NCI-H1105 treated with DMSO at 0.1 percent for 48 hours (cell line): ENCODE results near the gene TMEM114.

ENCODE experiments used
- DNase-seq: peaks from one replicate; lab custom pipeline; 2025; lab: John Stamatoyannopoulos, UW

Gene TMEM114

GRCh38 chr16:8589900-8590688 lies at the start of gene TMEM114:
TSS of gene TMEM114 (minus strand) at chr16:8590511. CDS start at chr16:8589838, 673 bp downstream.
- DNase-seq = no peak

GRCh38 chr16:8639694-8640093 lies 49.4 kb upstream of the TMEM114 start:
- DNase-seq = no peak

DNA sequence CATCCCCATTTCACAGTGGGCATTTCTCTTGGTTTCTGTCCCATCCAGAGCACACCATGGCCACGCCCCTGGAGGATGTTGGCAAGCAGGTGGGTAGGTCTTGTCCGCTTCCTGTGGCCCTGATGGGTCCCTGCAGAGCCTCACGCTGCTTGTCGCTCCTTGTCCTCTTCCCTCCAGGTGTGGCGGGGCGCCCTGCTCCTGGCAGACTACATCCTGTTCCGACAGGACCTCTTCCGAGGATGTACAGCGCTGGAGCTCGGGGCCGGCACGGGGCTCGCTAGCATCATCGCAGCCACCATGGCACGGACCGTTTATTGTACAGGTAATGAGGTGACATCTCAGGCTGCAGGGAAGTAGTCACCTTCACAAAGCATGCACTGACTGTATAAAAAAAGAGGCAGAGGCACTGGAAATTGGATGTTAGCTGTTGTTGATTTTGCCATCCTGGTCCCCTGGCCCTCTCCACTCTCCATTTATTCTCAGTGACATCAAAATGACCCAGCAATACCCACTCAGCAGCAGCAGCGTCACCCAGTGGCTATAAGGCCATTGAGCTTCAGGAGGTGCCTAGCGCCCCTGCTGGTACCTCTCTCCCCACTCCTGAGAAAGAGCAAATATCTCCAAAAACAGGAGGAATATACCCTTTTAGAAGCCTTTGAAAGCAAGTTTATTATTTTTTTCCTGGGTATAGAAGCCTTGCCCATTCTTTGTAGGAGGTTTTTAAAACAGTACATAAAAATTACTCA lies 44.9 kb upstream of the TMEM114 start:
- no peak for DNase-seq

GRCh38 chr16:8632675-8633182 lies 42.4 kb upstream of the TMEM114 start:
- DNase-seq = no peak

DNA sequence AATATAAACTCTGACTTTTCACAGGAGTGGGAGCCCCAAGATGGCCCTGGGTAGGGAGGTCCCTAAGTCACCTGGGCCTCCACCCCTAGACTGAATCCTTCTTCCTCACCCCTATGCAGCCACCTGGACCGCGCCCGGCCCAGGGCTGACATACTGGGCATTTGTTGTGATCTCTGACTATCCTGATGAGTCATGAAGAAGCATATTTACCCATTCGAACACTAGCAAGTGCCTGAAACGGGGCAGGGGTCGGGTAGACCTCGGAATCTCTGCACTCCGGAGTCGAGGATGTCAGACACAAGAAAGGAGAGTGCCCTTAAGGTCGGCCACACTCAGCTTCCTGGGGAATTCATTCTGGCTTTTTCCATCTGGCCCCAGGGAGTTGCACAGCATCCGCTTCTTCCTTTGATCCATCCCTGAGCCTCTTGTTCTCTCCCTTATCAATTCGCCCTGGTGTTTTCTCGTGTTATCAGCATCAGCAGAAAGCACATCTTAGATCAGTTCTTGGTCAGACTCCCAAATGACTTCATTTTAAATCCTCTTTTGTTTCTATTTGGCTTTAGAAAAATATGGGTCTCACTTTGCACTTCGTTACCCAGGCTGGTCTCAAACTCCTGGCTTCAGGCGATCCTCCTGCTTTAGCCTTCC lies 41.6 kb upstream of the TMEM114 start:
- DNase-seq = no peak

DNA sequence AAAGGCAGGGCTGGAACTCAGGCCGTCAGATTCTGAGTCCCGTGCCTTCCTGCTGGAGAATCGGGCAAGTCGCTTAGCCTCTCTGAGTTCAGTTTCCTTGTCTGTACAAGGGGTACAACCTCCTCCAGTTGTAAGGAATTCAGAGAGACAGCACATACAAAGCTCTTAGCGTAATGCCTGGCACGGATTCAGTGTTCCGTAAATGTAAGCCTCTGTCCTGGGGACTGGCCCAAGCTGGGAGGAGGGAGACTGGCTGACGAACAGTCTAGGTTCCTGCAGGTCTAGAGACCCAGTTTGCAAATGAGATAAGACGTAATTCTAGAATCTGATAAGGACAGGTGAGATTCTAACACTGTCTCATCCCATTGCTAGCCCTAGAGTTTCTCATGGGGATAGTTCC lies 41.1 kb upstream of the TMEM114 start:
- DNase-seq = no peak

DNA sequence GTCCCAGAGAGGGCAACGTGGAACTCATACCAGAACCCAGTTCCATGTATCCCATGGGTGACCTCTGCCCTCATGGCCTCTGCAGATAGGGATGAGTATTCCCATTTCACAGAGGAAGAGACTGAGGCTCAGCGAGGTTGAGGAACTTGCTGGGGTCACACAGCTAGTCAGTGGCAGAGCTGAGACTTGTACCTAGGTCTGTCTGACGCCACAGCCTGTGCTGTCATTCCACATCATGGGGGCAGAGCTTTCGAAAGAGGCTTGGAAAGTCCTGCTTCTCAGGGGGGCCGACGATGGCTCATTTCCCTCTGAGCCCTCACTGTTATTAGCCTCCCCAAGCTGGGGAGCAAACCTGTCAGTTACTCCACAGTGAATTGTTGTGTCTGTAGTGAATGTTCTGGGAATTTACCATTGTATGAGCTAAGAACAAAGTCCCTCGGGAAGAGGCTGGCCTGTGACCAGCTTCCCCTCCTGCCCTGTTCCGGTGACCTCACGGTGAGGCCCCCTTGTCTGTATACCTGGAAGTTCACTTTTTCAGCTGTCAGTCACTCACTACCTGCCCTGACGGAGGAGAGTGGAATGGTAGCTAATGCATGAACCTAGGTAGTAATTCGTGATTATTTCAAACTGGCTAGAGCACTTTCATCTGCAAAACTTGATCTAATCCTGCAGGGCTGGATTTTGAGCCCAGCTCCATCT lies 40.1 kb upstream of the TMEM114 start:
- no peak for DNase-seq

GRCh38 chr16:8628981-8629725 lies 38.8 kb upstream of the TMEM114 start:
- DNase-seq = no peak

GRCh38 chr16:8627456-8627855 lies 37.1 kb upstream of the TMEM114 start:
- DNase-seq = no peak

- DNase-seq = no peak
These were observed 36.6 kb upstream of the TMEM114 start for GRCh38 chr16:8626946-8627345.

DNA sequence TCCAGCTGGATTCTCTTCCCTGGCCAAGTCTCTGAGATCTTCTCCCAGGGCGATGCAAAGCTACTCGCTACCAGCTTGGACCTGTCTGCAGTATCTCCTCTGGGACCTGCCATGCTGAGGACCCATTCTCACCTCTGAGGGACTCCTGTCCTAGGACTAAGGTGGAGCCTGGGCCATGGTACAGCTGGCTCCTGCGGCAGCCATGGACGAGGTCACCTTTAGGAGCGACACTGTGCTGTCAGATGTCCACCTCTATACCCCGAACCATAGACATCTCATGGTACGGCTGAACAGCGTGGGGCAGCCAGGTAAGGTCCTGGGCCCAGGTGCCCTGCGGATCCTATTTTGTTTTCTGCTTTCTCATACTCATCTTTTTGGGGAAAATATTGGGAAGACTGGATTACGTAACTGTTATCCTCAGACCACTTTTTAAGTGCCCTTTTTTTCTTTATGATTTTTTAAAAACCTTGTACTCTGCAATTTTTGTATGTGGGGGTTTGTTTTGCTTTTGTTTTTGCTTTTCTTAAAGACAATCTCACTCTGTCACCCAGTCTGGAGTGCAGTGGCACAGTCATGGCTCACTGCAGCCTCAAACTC lies 35.3 kb upstream of the TMEM114 start:
- DNase-seq = no peak

- DNase-seq = no peak
These were observed 33.3 kb upstream of the TMEM114 start for GRCh38 chr16:8623634-8624033.

DNA sequence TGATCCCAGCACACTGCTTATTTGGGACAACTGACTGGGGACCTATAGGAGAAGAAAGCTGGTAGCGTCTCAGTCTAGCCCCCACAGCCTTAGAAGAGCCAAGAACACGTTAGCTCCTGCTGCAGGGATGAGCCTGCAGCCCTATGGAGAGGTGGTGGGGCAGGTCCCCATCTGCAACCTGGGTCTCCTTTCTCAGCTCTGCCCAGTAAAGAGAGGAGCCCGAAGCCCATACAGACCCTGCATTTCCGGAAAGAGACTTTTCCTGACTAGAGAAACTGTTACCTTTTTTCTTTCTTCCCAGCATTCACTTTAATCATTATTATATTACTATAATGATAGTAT lies 32.0 kb upstream of the TMEM114 start:
- no peak for DNase-seq

DNA sequence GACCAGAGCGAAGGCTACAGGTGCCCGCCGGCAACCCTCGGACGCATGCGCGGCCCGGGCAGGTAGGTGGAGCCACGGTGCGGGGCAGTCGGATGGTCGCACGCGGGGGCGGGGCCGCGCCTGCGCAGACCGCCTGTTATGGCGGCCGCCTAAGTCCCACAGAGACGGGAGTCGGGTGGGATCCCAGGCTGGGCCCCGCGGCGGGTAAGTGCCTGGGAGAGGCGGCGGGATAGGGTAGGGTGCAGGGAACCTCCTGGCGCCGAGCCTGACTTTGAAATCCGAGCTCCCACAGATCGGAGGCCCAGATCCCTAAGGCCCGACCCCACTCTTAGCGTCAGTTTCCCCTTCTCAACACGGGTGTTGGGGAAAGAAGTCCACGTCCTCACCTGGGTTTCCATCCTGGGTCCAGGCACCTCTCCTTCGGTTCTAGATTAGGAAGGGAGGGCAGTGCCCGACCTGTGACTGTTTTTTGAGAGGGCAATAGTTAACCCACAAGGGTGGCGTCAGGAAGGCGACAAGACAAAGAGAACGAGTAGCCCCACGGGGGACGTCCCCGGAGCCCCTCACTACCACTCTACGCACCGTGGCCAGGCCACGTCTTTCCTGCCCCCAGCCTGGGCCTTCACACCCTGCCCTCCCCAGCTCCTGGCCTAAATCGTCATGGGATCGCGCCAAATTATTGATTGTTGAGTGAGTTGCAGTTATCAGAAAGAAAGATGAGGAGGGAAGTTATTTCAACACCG lies 31.4 kb upstream of the TMEM114 start, which contains the start of gene METTL22:
METTL22 (plus strand) TSS at position 127 of the 743 bp plus-strand sequence. CDS start 3,968 bp downstream, outside the sequence.
- peak; percentile 78 for DNase-seq

DNA sequence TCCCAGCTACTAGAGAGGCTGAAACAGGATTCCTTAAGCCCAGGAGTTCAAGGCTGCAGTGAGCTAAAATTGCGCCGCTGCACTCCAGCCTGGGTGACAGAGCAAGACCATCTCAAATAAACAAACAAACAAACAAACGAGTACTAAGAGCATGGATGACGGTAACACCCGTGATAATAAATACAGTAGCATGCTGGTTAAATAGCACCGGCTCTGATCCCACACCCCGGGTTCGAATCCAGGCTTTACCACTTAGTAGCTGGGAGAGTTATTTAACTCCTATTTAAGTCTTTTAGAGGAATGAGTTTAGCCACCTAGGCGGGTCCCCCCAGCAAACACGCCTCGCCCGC lies 30.9 kb upstream of the TMEM114 start:
- DNase-seq = no peak

- DNase-seq = no peak
These were observed 30.2 kb upstream of the TMEM114 start for GRCh38 chr16:8620535-8620934.

DNA sequence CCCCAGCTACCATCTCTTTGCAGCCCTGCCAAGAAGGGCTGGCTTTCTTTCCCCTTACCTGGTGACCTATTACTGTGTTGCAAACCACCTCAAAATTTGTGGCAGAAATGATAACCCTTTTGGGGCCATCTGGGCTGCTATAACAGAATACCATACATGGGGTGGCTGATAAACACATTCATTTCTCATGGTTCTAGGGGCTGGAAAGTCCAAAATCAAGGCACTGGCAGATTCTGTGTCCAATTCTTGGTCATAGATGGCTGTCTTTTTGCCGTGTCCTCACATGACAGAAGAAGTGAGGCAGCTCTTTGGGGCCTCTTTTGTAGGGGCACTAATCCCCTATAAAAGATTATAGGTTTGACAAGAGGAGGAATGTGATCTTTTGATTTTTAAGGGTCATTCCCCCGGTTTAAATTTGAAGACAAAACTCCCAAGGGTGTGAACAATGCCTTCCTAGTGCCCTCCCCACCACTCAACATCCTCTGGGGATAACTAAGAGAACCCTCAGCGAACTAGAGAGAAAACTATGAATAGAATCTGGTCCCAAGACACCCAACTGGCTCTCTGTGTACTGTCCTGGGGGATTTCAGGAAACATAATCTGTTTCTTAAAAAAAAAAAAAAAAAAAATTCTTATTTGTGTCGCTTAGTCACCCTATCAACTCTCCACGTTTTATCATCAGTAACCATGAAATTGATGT lies 29.5 kb upstream of the TMEM114 start:
- no peak for DNase-seq

GRCh38 chr16:8614435-8615029 lies 24.2 kb upstream of the TMEM114 start:
- no peak for DNase-seq

GRCh38 chr16:8611886-8612600 lies 21.7 kb upstream of the TMEM114 start:
- no peak for DNase-seq
